ENCODE results near the gene CA5A. TPM values are rescaled to one million over a fixed set of nuclear protein-coding genes. Genes with fewer than 3 reads are reported as not detected.
"Not testable (repeated sequence)": the region's sequence is repeated elsewhere in the genome, so short reads cannot be mapped to it uniquely, and the experiment has no call there.

The CA5A gene
- total and polyA plus RNA-seq, 2 of the 13 experiments (the other 11 are each of a cell fraction or from before 2014, with no cell fraction given) = 66.8 to 106 TPM

GRCh38 chr16:87868254-87869029, 67.9 kb downstream of the CA5A start:
- H3K9ac ChIP-seq (ENCODE audit: insufficient read depth, low read depth, low read length) = peak overlapping the region; percentile 87
- peak overlapping the region; percentile 67 for H3K4me2 ChIP-seq (ENCODE audit: low read depth, low read length)
- peak overlapping the region; percentile 62 for H3K27ac ChIP-seq (ENCODE audit: extremely low read length, insufficient read depth, low read length)
- 56% methylated on average over 37 of the region's 37 CpGs for WGBS (ENCODE audit: low lambda C conversion rate)
- H4K20me1 ChIP-seq (ENCODE audit: insufficient read depth, low read length) = peaks cover 37% of the 10 kb centered on the region
- in situ Hi-C loops (cut with HindIII; ENCODE audit: extremely low pct_ligation_motif_present, low pct_unique_long_range_greater_than_20kb) = loop anchor here (25.0 kb wide), 1 partner anchor 481 kb away; the partner anchor contains the start of genes FBXO31 and MAP1LC3B
- peak overlapping the region; percentile 78 to 85 (median 85) for H3K4me3 ChIP-seq (replicated peaks in 1 of 3; ENCODE audit: insufficient read depth in 1 of 3, low read depth in 2 of 3, low read length in 3 of 3)
- CTCF ChIA-PET (ENCODE audit: low intra/inter-chr PET ratio, low total read pairs); H3K9me3 ChIP-seq (ENCODE audit: low read length); H3K36me3 ChIP-seq (replicated peaks in 1 of 2; ENCODE audit: control insufficient read depth in 1 of 2, insufficient read depth in 2 of 2, low read length in 2 of 2); H3K27me3 ChIP-seq (ENCODE audit: control insufficient read depth in 1 of 2, insufficient read depth in 2 of 2, low read length in 2 of 2); FAIRE-seq; intact Hi-C loops (cut with micrococcal nuclease; ENCODE audit: unreplicated experiment); H2AFZ ChIP-seq (ENCODE audit: low read length); ATAC-seq: not testable (repeated sequence)
- BruUV-seq (replicated peaks) = TSS peak; percentile 69
- peaks cover 61% of the 10 kb centered on the region for H3K4me1 ChIP-seq (ENCODE audit: insufficient read depth, low read length)
- peak; percentile 49 for DNase-seq (ENCODE audit: low spot score)
- POLR2A ChIA-PET = interaction anchor here (0.9 to 13.8 kb wide), 10 partner anchors 10 to 99 kb away, joined by 4 to 399 read pairs (median 38); no protein-coding TSS in a partner anchor
- peaks cover 54% of the 10 kb centered on the region for H3K79me2 ChIP-seq (ENCODE audit: insufficient read depth, low read length)
- TF ChIP-seq MEF2D (CRISPR knock-in tag; IDR thresholded peaks at IDR 0.05) (0 out of 2 replicates have a peak, but pooled peaks have one; percentile 24), ZNF407 (CRISPR knock-in tag; IDR thresholded peaks at IDR 0.05; ENCODE audit: not compliant biosample characterization) (peak; percentile 5), ZNF430 (CRISPR knock-in tag; IDR thresholded peaks at IDR 0.05) (0 out of 2 replicates have a peak, but pooled peaks have one; percentile 62), ZNF350 (CRISPR knock-in tag; IDR thresholded peaks at IDR 0.05; ENCODE audit: borderline replicate concordance, low read depth) (0 out of 2 replicates have a peak, but pooled peaks have one; percentile 61), ZNF225 (CRISPR knock-in tag; IDR thresholded peaks at IDR 0.05) (0 out of 2 replicates have a peak, but pooled peaks have one; percentile 23), ARID4A (CRISPR knock-in tag; IDR thresholded peaks at IDR 0.05; ENCODE audit: borderline replicate concordance) (peak; percentile 68; the same call in 1 of the 2 replicates), SAP130 (CRISPR knock-in tag; IDR thresholded peaks at IDR 0.05; ENCODE audit: low read depth) (peak; percentile 61), PITX1 (CRISPR knock-in tag; IDR thresholded peaks at IDR 0.05) (peak; percentile 53; the same call in 1 of the 2 replicates)
